Uterus (tissue), 2 donors: ENCODE measurements around the gene CASQ1.

ENCODE experiments used
- POLR2A ChIP-seq, 2 donors: fragments of 450-650 bp; IDR thresholded peaks; one replicate each; pipeline ENCODE4 v1.6.1; 2016; ENCODE audit warnings: antibody characterized with exemption in 2 of 2, mild to moderate bottlenecking in 1 of 2, moderate library complexity in 1 of 2
- TF ChIP-seq, protein P1 (sequence below), 4 experiments: fragments of 200-600 bp in 2 of 4; fragments of 450-650 bp in 2 of 4; sonication (generic) in 2 of 4; IDR thresholded peaks; one replicate each; pipeline ENCODE4 v1.5.1; 2016 to 2019; ENCODE audit warnings: antibody characterized with exemption in 4 of 4, mild to moderate bottlenecking in 2 of 4, moderate library complexity in 1 of 4

DNA sequence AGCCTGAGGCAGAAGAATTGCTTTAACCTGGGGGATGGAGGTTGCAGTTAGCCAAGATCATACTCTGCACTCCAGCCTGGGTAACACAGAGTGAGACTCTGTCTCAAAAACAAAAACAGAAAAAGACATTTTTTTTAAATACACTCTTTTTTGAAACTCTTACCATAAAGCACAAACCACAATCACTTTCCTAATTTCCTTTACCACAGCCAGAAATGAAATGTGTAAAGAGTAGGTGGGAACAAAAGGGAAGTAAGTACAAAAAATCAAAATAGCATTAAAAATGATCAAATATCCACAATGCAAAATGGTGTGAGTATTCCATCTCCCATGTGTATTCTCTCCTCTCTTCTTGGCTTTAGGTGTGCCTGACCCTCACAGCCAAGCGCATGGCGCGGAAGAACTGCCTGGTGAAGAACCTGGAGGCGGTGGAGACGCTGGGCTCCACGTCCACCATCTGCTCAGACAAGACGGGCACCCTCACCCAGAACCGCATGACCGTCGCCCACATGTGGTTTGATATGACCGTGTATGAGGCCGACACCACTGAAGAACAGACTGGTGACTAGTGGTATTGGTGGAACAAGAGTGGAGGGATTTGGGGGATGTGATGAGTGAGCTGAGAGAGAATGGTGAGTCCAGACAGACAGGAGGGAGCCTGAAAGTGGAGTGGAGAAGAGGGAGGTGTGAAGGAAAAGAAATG is 24.1 kb upstream of the CASQ1 start:
- TF ChIP-seq, protein P1, sequence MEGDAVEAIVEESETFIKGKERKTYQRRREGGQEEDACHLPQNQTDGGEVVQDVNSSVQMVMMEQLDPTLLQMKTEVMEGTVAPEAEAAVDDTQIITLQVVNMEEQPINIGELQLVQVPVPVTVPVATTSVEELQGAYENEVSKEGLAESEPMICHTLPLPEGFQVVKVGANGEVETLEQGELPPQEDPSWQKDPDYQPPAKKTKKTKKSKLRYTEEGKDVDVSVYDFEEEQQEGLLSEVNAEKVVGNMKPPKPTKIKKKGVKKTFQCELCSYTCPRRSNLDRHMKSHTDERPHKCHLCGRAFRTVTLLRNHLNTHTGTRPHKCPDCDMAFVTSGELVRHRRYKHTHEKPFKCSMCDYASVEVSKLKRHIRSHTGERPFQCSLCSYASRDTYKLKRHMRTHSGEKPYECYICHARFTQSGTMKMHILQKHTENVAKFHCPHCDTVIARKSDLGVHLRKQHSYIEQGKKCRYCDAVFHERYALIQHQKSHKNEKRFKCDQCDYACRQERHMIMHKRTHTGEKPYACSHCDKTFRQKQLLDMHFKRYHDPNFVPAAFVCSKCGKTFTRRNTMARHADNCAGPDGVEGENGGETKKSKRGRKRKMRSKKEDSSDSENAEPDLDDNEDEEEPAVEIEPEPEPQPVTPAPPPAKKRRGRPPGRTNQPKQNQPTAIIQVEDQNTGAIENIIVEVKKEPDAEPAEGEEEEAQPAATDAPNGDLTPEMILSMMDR (IDR thresholded peaks at IDR 0.05): no peak
- TF ChIP-seq POLR2A (IDR thresholded peaks at IDR 0.05): no peak
